ENCODE results near the gene CCDC33.

Gene CCDC33

DNA sequence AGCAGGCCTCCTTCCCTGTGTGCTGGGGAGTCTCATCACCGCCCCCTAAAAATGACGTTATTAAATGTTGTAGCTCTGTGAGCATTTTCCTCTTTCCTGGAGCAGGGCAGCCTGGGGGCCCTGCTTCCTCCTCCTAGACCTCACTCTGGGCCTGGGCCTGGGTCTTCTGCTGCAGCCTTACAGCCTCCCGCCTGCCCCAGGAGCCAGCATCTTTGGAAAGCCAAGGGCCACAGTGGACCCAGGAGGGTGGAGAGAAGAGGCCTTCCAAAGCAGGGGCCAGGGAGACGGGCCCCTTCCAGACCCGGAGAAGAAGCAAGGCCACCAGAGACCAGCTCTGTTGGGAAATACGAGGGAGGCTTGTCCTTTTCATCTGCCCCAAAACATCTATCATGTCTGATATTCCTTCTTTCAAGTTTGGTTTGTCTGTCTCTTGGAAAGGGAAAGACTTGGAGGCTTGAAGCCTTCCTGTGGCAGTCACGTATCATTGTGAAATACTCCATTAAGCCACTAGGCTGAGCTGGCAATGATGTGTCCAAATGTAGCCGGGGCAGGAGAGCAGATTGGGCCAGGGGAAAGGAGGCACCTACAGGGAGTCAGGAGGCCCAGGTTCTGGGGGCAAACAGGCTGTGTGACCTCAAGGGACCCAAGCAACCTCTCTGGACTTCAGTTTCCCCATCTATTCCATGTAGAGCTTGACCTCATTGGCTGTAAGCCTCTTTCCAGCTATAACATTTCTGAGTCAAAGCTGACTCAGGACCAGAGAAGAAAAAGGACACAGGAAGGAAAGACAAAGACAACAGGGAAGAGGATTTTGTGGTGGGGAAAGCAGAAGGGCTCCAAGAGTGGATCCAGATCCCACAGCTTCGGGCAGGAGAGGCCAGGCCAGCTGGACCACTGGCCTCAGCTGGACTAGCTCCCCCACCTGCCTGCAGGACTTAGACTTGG is 100.2 kb downstream of the CCDC33 start:
- TF ChIP-seq YY1 (IDR thresholded peaks at IDR 0.05; ENCODE audit: insufficient read depth, insufficient read length) (no peak), ZNF274 (IDR thresholded peaks at IDR 0.05; ENCODE audit: low read depth, low read length) (no peak), SUZ12 (IDR thresholded peaks at IDR 0.05; ENCODE audit: extremely low read depth, insufficient read depth, insufficient read length) (no peak)
- Histone ChIP-seq H3K9ac (ENCODE audit: insufficient read length, low read depth) (no peak overlapping the region), H3K4me3 (ENCODE audit: insufficient read length, low read depth) (no peak overlapping the region), H3K9me3 (ENCODE audit: insufficient read depth, low read length) (peaks cover 6% of the 10 kb centered on the region), H3K4me1 (ENCODE audit: insufficient read depth, insufficient read length) (peaks cover 6% of the 10 kb centered on the region), H3K36me3 (ENCODE audit: insufficient read depth, insufficient read length, low read length) (no peaks in the 10 kb centered on the region), H3K27me3 (ENCODE audit: insufficient read depth, insufficient read length) (no peaks in the 10 kb centered on the region)
- no peak for DNase-seq (ENCODE audit: low read depth, low spot score)

- DNase-seq (ENCODE audit: low read depth, low spot score), result no peak
- H3K4me1 ChIP-seq (ENCODE audit: insufficient read depth, insufficient read length), result peaks cover 6% of the 10 kb centered on the region
- TF ChIP-seq YY1 (IDR thresholded peaks at IDR 0.05; ENCODE audit: insufficient read depth, insufficient read length) (no peak), ZNF274 (IDR thresholded peaks at IDR 0.05; ENCODE audit: low read depth, low read length) (no peak), SUZ12 (IDR thresholded peaks at IDR 0.05; ENCODE audit: extremely low read depth, insufficient read depth, insufficient read length) (no peak)
- H3K9me3 ChIP-seq (ENCODE audit: insufficient read depth, low read length), result peaks cover 6% of the 10 kb centered on the region
- no peak overlapping the region for H3K4me3 ChIP-seq (ENCODE audit: insufficient read length, low read depth)
- H3K27me3 ChIP-seq (ENCODE audit: insufficient read depth, insufficient read length), result no peaks in the 10 kb centered on the region
- no peak overlapping the region for H3K9ac ChIP-seq (ENCODE audit: insufficient read length, low read depth)
- H3K36me3 ChIP-seq (ENCODE audit: insufficient read depth, insufficient read length, low read length), result no peaks in the 10 kb centered on the region
These were observed 101.0 kb downstream of the CCDC33 start for GRCh38 chr15:74337146-74337545.

DNA sequence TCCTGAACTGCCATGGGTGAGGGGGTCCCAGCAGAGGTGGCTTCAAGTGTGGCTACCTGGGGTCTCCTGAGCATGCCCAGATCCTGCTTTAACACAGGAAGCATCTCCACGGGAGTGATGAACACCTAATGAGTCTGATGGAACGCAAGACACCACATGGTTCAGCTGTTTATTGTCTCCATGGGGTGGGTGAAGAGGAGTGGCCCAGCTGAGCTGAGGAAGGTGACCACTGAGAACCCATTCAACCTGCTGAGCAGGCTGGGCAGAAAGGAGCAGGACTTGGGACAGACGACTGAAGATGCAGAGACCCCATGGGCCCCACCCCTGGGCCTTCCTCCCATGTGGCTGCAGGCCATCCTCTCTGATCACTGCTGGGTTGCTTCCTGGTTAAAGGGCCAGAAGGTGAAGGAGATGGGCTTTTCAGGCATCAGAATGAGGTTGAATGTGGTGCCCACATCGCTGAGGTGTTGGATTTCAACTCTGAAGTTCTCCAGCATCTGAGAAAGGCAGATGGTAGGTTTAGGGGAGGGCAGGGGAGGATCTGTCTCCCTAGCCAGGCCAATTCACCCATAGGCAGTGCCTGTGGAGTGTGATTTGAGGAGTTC is 101.6 kb downstream of the CCDC33 start:
- H3K27me3 ChIP-seq (ENCODE audit: insufficient read depth, insufficient read length), result no peaks in the 10 kb centered on the region
- H3K36me3 ChIP-seq (ENCODE audit: insufficient read depth, insufficient read length, low read length), result no peaks in the 10 kb centered on the region
- peaks cover 6% of the 10 kb centered on the region for H3K9me3 ChIP-seq (ENCODE audit: insufficient read depth, low read length)
- H3K9ac ChIP-seq (ENCODE audit: insufficient read length, low read depth), result no peak overlapping the region
- H3K4me3 ChIP-seq (ENCODE audit: insufficient read length, low read depth), result no peak overlapping the region
- TF ChIP-seq ZNF274 (IDR thresholded peaks at IDR 0.05; ENCODE audit: low read depth, low read length) (no peak), YY1 (IDR thresholded peaks at IDR 0.05; ENCODE audit: insufficient read depth, insufficient read length) (no peak), SUZ12 (IDR thresholded peaks at IDR 0.05; ENCODE audit: extremely low read depth, insufficient read depth, insufficient read length) (no peak)
- peaks cover 3% of the 10 kb centered on the region for H3K4me1 ChIP-seq (ENCODE audit: insufficient read depth, insufficient read length)
- no peak for DNase-seq (ENCODE audit: low read depth, low spot score)

- Histone ChIP-seq H3K9ac (ENCODE audit: insufficient read length, low read depth) (no peak overlapping the region), H3K36me3 (ENCODE audit: insufficient read depth, insufficient read length, low read length) (no peaks in the 10 kb centered on the region), H3K9me3 (ENCODE audit: insufficient read depth, low read length) (peaks cover 6% of the 10 kb centered on the region), H3K27me3 (ENCODE audit: insufficient read depth, insufficient read length) (no peaks in the 10 kb centered on the region), H3K4me3 (ENCODE audit: insufficient read length, low read depth) (no peak overlapping the region), H3K4me1 (ENCODE audit: insufficient read depth, insufficient read length) (no peaks in the 10 kb centered on the region)
- no peak for TF ChIP-seq SUZ12 (IDR thresholded peaks at IDR 0.05; ENCODE audit: extremely low read depth, insufficient read depth, insufficient read length)
- TF ChIP-seq YY1 (IDR thresholded peaks at IDR 0.05; ENCODE audit: insufficient read depth, insufficient read length), result no peak
- TF ChIP-seq ZNF274 (IDR thresholded peaks at IDR 0.05; ENCODE audit: low read depth, low read length), result no peak
- DNase-seq (ENCODE audit: low read depth, low spot score), result no peak
These were observed 102.5 kb downstream of the CCDC33 start for GRCh38 chr15:74338676-74339075.

DNA sequence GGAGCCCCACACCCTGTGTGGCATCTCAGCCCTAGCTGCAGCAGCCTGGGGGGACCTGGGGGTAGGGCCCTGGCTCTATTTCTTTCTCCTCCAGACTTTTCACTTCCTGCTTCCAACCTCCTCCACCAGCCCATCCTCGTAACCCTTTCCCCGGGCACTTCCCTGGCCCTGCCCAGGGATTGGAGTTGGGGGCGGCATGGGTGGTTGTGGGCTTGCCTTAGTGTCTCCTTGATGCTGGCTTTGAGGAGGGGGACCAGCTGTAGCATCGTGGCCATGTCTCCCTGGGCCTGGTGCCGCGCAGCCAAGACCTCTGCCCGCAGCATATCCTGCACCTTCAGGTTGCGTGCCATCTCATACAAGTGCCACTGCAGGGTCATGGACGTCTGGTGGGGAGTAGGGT is 103.2 kb downstream of the CCDC33 start:
- H3K27me3 ChIP-seq (ENCODE audit: insufficient read depth, insufficient read length), result no peaks in the 10 kb centered on the region
- H3K4me3 ChIP-seq (ENCODE audit: insufficient read length, low read depth), result no peak overlapping the region
- TF ChIP-seq ZNF274 (IDR thresholded peaks at IDR 0.05; ENCODE audit: low read depth, low read length), result no peak
- no peak for TF ChIP-seq YY1 (IDR thresholded peaks at IDR 0.05; ENCODE audit: insufficient read depth, insufficient read length)
- TF ChIP-seq SUZ12 (IDR thresholded peaks at IDR 0.05; ENCODE audit: extremely low read depth, insufficient read depth, insufficient read length), result no peak
- H3K36me3 ChIP-seq (ENCODE audit: insufficient read depth, insufficient read length, low read length), result no peaks in the 10 kb centered on the region
- no peaks in the 10 kb centered on the region for H3K4me1 ChIP-seq (ENCODE audit: insufficient read depth, insufficient read length)
- H3K9me3 ChIP-seq (ENCODE audit: insufficient read depth, low read length), result peaks cover 2% of the 10 kb centered on the region
- no peak for DNase-seq (ENCODE audit: low read depth, low spot score)
- no peak overlapping the region for H3K9ac ChIP-seq (ENCODE audit: insufficient read length, low read depth)

GRCh38 chr15:74340150-74340549 is 104.0 kb downstream of the CCDC33 start:
- no peaks in the 10 kb centered on the region for H3K9me3 ChIP-seq (ENCODE audit: insufficient read depth, low read length)
- no peak for DNase-seq (ENCODE audit: low read depth, low spot score)
- TF ChIP-seq YY1 (IDR thresholded peaks at IDR 0.05; ENCODE audit: insufficient read depth, insufficient read length), result no peak
- no peak for TF ChIP-seq SUZ12 (IDR thresholded peaks at IDR 0.05; ENCODE audit: extremely low read depth, insufficient read depth, insufficient read length)
- TF ChIP-seq ZNF274 (IDR thresholded peaks at IDR 0.05; ENCODE audit: low read depth, low read length), result no peak

DNA sequence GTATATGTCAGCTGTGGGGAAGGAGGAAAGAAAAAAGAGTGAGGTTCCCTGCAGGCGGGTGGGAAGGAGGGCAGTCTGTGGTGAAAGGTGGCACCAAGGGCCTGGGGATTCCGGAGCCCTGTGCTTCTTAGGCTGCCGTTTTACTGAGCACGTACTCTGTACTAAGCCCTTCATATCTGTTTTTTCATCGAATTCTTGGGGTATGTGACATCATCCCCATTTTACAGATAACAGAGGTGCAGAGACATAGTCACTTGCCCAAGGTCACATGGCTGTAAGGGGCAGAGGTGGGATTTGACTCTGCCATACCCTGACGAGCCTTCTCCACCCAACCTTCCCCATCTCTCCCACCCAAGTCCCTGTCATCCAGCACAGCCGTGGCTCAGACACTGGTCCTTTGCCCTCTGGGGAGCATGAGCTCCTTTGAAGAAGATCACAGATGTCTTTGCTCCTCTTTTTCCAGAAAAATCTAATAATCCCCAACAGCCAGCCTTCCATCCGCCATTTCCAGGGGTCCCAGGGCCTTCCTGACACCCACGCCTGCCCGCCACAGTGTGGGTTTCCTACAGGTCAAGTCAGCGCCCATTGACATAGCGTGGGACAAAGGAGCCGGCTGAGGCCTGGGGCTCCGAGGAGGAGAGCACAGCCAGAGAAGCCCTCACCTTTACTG is 107.1 kb downstream of the CCDC33 start:
- TF ChIP-seq ZNF274 (IDR thresholded peaks at IDR 0.05; ENCODE audit: low read depth, low read length) (no peak), SUZ12 (IDR thresholded peaks at IDR 0.05; ENCODE audit: extremely low read depth, insufficient read depth, insufficient read length) (no peak), YY1 (IDR thresholded peaks at IDR 0.05; ENCODE audit: insufficient read depth, insufficient read length) (no peak)
- no peak for DNase-seq (ENCODE audit: low read depth, low spot score)
- Histone ChIP-seq H3K36me3 (ENCODE audit: insufficient read depth, insufficient read length, low read length) (no peaks in the 10 kb centered on the region), H3K9ac (ENCODE audit: insufficient read length, low read depth) (no peak overlapping the region), H3K9me3 (ENCODE audit: insufficient read depth, low read length) (no peaks in the 10 kb centered on the region), H3K4me1 (ENCODE audit: insufficient read depth, insufficient read length) (peaks cover 2% of the 10 kb centered on the region), H3K27me3 (ENCODE audit: insufficient read depth, insufficient read length) (no peaks in the 10 kb centered on the region), H3K4me3 (ENCODE audit: insufficient read length, low read depth) (no peak overlapping the region)

More at GRCh38 chr15:74340150-74340549, 104.0 kb downstream of the CCDC33 start:
- no peak overlapping the region for H3K4me3 ChIP-seq (ENCODE audit: insufficient read length, low read depth)
- no peak overlapping the region for H3K9ac ChIP-seq (ENCODE audit: insufficient read length, low read depth)
- H3K36me3 ChIP-seq (ENCODE audit: insufficient read depth, insufficient read length, low read length), result no peaks in the 10 kb centered on the region
- H3K4me1 ChIP-seq (ENCODE audit: insufficient read depth, insufficient read length), result no peaks in the 10 kb centered on the region
- no peaks in the 10 kb centered on the region for H3K27me3 ChIP-seq (ENCODE audit: insufficient read depth, insufficient read length)
